Smooth muscle cell (in vitro differentiated cells): ENCODE results near the gene EBI3. TPM values are rescaled to one million over a fixed set of nuclear protein-coding genes. Genes with fewer than 3 reads are reported as not detected.
A peak's percentile ranks its signal among the peaks of the same experiment; 100 is the strongest.

Experiments used
- DNase-seq: peaks from one replicate; lab custom pipeline; 2025; ENCODE audit not compliant: unreplicated experiment; lab: John Stamatoyannopoulos, UW
- H2AFZ ChIP-seq: fragments of 200-600 bp; sonication (generic); 2 replicates; pipeline ENCODE4 v1.6.0; 2016; ENCODE audit warnings: antibody characterized with exemption, low read depth, mild to moderate bottlenecking
- H3F3A ChIP-seq: fragments of 200-600 bp; sonication (generic); 2 replicates; pipeline ENCODE4 v1.6.0; 2017; ENCODE audit warnings: antibody characterized with exemption, low read depth
- H3K27ac ChIP-seq: fragments of 200-600 bp; sonication (generic); 2 replicates; pipeline ENCODE4 v1.5.1; 2016; ENCODE audit warnings: low read depth, mild to moderate bottlenecking
- H3K27me3 ChIP-seq: fragments of 200-600 bp; sonication (generic); 2 replicates; pipeline ENCODE4 v1.6.1; 2016; ENCODE audit warnings: low read depth, mild to moderate bottlenecking
- H3K36me3 ChIP-seq: fragments of 200-600 bp; sonication (generic); 2 replicates; pipeline ENCODE4 v1.5.1; 2016; ENCODE audit warnings: low read depth
- H3K4me1 ChIP-seq: fragments of 200-600 bp; sonication (generic); 2 replicates; pipeline ENCODE4 v1.5.1; 2016; ENCODE audit warnings: low read depth
- H3K4me2 ChIP-seq: fragments of 200-600 bp; sonication (generic); 2 replicates; pipeline ENCODE4 v1.6.0; 2016; ENCODE audit warnings: mild to moderate bottlenecking
- H3K4me3 ChIP-seq: fragments of 200-600 bp; sonication (generic); 2 replicates; pipeline ENCODE4 v1.5.1; 2016; ENCODE audit warnings: mild to moderate bottlenecking
- H3K79me2 ChIP-seq: fragments of 200-600 bp; sonication (generic); 2 replicates; pipeline ENCODE4 v1.6.0; 2016; ENCODE audit warnings: low read depth, mild to moderate bottlenecking
- H3K9ac ChIP-seq: fragments of 200-600 bp; sonication (generic); 2 replicates; pipeline ENCODE4 v1.6.0; 2016; ENCODE audit warnings: low read depth
- H3K9me3 ChIP-seq: fragments of 200-600 bp; sonication (generic); replicated peaks from 2 replicates; pipeline ENCODE4 v1.5.1; 2016; ENCODE audit warnings: low read depth
- H4K20me1 ChIP-seq: fragments of 200-600 bp; sonication (generic); 2 replicates; pipeline ENCODE4 v1.6.0; 2016; ENCODE audit warnings: low read depth
- WGBS: methylation state at CpG from one replicate; pipeline ENCODE4 v1.1.7; 2016; ENCODE audit warnings: low lambda C conversion rate; 5-methylcytosine and 5-hydroxymethylcytosine counted together
- polyA plus RNA-seq: library from polyadenylated mRNA; unstranded; fragments of >200 nt; fragmentation: Nextera tagmentation; extraction: Ambion mirVana; gene quantifications from 2 replicates; pipeline ENCODE4 v1.2.1, GENCODE V29; 2016
- total RNA-seq: library from RNA; depleted of rRNA; stranded (reverse); fragments of >200 nt; gene quantifications from 2 replicates; pipeline ENCODE4 v1.2.3, GENCODE V29; 2014
- TF ChIP-seq, protein P1 (sequence below): fragments of 200-600 bp; sonication (generic); IDR thresholded peaks from 2 replicates; pipeline ENCODE4 v1.5.1; 2017; ENCODE audit warnings: borderline replicate concordance, mild to moderate bottlenecking, antibody characterized with exemption; ENCODE audit not compliant: insufficient read depth, poor library complexity, severe bottlenecking

EBI3 gene
- total and polyA plus RNA-seq, 2 experiments from 2014 or later = 0.40 to 3.9 TPM

GRCh38 chr19:4197625-4198466 lies 31.5 kb upstream of the EBI3 start:
- Histone ChIP-seq H3K27ac (no peak overlapping the region), H3K9me3 (no peaks in the 10 kb centered on the region), H3K9ac (no peak overlapping the region), H3K36me3 (no peaks in the 10 kb centered on the region), H3K4me1 (no peaks in the 10 kb centered on the region), H4K20me1 (no peaks in the 10 kb centered on the region), H2AFZ (no peak overlapping the region), H3K79me2 (no peaks in the 10 kb centered on the region), H3K27me3 (peaks cover 58% of the 10 kb centered on the region), H3K4me3 (no peak overlapping the region), H3K4me2 (peak overlapping the region; percentile 22), H3F3A (no peaks in the 10 kb centered on the region)
- DNase-seq = no peak
- TF ChIP-seq, protein P1, sequence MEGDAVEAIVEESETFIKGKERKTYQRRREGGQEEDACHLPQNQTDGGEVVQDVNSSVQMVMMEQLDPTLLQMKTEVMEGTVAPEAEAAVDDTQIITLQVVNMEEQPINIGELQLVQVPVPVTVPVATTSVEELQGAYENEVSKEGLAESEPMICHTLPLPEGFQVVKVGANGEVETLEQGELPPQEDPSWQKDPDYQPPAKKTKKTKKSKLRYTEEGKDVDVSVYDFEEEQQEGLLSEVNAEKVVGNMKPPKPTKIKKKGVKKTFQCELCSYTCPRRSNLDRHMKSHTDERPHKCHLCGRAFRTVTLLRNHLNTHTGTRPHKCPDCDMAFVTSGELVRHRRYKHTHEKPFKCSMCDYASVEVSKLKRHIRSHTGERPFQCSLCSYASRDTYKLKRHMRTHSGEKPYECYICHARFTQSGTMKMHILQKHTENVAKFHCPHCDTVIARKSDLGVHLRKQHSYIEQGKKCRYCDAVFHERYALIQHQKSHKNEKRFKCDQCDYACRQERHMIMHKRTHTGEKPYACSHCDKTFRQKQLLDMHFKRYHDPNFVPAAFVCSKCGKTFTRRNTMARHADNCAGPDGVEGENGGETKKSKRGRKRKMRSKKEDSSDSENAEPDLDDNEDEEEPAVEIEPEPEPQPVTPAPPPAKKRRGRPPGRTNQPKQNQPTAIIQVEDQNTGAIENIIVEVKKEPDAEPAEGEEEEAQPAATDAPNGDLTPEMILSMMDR = no peak
- 31% methylated on average over 38 of the region's 70 CpGs for WGBS

DNA sequence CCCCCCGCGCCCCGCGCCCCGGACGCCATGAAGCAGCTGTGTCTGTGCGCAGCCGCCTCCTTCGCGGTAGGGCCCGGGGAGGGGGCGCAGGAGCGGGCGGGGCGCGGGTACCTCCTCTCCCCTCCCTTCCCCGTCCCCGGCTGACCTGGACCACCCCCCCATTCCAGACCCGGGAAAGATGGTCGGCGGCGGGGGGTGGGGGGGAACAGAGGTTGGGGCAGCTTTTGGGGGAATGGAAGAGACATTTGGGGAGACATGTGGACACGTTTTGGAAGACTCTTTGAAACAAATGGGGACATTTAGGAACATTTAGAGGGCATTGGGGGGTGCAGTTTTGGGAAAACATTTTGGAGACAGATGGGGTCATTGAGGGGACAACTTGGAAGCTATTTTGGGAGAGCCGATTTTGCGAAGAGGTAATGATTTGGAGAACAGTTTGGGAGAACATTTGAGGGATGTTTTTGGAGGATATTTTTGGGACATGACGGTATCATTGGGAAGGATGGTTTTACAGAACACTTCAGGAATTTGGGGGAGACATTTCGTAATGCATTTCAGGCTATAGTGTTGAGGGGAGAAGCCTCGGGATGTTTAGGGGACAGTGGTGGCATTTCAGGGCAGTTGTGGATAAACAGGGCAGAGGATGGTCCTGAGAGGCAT lies 30.7 kb upstream of the EBI3 start:
- no peaks in the 10 kb centered on the region for H4K20me1 ChIP-seq
- H3K36me3 ChIP-seq = no peaks in the 10 kb centered on the region
- no peaks in the 10 kb centered on the region for H3K4me1 ChIP-seq
- no peak overlapping the region for H2AFZ ChIP-seq
- H3K27ac ChIP-seq = no peak overlapping the region
- peaks cover 58% of the 10 kb centered on the region for H3K27me3 ChIP-seq
- H3K4me3 ChIP-seq = no peak overlapping the region
- no peaks in the 10 kb centered on the region for H3K79me2 ChIP-seq
- no peaks in the 10 kb centered on the region for H3F3A ChIP-seq
- DNase-seq = no peak
- TF ChIP-seq, protein P1 = no peak
- 52% methylated on average over 6 of the region's 28 CpGs for WGBS
- no peak overlapping the region for H3K4me2 ChIP-seq
- no peak overlapping the region for H3K9ac ChIP-seq
- no peaks in the 10 kb centered on the region for H3K9me3 ChIP-seq

- Histone ChIP-seq H3K9ac (no peak overlapping the region), H3K36me3 (no peaks in the 10 kb centered on the region), H4K20me1 (no peaks in the 10 kb centered on the region), H3K4me2 (no peak overlapping the region), H3K9me3 (no peaks in the 10 kb centered on the region), H3F3A (no peaks in the 10 kb centered on the region), H3K79me2 (no peaks in the 10 kb centered on the region), H3K27ac (no peak overlapping the region), H3K4me1 (no peaks in the 10 kb centered on the region), H2AFZ (no peak overlapping the region), H3K27me3 (peaks cover 58% of the 10 kb centered on the region), H3K4me3 (no peak overlapping the region)
- WGBS = 46% methylated on average over 31 of the region's 33 CpGs
- no peak for DNase-seq
- TF ChIP-seq, protein P1 = no peak
Measured at GRCh38 chr19:4199699-4200293, 29.5 kb upstream of the EBI3 start.
